Kidney epithelial cell (primary cell): ENCODE data around the gene PLXNA4. TPM values are rescaled to one million over a fixed set of nuclear protein-coding genes. Genes with fewer than 3 reads are reported as not detected.

Experiments used
- DNase-seq: peaks from one replicate; pipeline ENCODE4 v3.0.0-alpha.2; 2010; ENCODE audit warnings: low read depth
- H3K27me3 ChIP-seq: 2 replicates; pipeline ENCODE4 v1.6.0; 2011; ENCODE audit warnings: low read length; ENCODE audit not compliant: control insufficient read depth, insufficient read depth
- H3K36me3 ChIP-seq: 2 replicates; pipeline ENCODE4 v1.5.1; 2011; ENCODE audit warnings: low read length; ENCODE audit not compliant: control insufficient read depth, insufficient read depth
- H3K4me3 ChIP-seq: 2 replicates; pipeline ENCODE4 v1.5.1; 2011; ENCODE audit warnings: low read depth, mild to moderate bottlenecking, control low read depth, low read length
- total RNA-seq: library from RNA; depleted of rRNA; stranded (reverse); fragments of >200 nt; gene quantifications from 2 replicates; pipeline ENCODE4 v1.2.3, GENCODE V29; 2015
- TF ChIP-seq, protein P1 (sequence below): IDR thresholded peaks from 2 replicates; pipeline ENCODE4 v1.5.1; 2011; ENCODE audit warnings: mild to moderate bottlenecking, moderate library complexity, low read length, control low read depth, inconsistent platforms; ENCODE audit not compliant: insufficient read depth, poor library complexity, severe bottlenecking

The PLXNA4 gene
- total RNA-seq, 1 donor from 2014 or later: 5.9 TPM

DNA sequence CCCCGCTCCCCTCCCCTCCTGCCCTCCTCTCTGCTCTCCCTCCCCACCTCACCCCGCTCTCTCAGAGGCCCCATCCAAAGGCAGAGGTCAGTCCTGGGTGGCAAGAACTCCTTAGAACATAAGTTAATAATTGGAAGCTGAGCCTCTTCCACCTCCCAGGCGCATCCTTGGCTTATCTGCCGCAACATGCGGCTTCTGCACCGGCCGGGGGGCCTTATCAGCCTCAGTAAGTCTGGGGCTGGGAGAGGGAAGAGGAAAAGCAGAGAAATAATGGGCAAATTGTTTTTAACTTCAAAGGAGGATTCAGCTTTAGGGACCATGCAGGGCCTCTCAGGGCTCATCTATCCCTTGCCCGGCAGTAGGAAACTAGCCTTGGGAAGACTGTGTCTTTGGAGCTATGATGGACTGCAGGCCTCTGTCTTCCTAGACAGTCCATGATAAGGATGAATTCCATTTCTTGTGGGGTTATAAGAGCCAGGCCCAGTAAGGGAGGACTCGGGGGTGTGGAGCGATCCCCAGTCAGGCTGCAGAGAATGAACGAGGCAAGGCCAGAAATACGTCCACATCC lies 411.6 kb downstream of the PLXNA4 start:
- Histone ChIP-seq H3K27me3 (peaks cover 5% of the 10 kb centered on the region), H3K36me3 (no peaks in the 10 kb centered on the region), H3K4me3 (no peak overlapping the region)
- DNase-seq: no peak
- TF ChIP-seq, protein P1, sequence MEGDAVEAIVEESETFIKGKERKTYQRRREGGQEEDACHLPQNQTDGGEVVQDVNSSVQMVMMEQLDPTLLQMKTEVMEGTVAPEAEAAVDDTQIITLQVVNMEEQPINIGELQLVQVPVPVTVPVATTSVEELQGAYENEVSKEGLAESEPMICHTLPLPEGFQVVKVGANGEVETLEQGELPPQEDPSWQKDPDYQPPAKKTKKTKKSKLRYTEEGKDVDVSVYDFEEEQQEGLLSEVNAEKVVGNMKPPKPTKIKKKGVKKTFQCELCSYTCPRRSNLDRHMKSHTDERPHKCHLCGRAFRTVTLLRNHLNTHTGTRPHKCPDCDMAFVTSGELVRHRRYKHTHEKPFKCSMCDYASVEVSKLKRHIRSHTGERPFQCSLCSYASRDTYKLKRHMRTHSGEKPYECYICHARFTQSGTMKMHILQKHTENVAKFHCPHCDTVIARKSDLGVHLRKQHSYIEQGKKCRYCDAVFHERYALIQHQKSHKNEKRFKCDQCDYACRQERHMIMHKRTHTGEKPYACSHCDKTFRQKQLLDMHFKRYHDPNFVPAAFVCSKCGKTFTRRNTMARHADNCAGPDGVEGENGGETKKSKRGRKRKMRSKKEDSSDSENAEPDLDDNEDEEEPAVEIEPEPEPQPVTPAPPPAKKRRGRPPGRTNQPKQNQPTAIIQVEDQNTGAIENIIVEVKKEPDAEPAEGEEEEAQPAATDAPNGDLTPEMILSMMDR: no peak

DNA sequence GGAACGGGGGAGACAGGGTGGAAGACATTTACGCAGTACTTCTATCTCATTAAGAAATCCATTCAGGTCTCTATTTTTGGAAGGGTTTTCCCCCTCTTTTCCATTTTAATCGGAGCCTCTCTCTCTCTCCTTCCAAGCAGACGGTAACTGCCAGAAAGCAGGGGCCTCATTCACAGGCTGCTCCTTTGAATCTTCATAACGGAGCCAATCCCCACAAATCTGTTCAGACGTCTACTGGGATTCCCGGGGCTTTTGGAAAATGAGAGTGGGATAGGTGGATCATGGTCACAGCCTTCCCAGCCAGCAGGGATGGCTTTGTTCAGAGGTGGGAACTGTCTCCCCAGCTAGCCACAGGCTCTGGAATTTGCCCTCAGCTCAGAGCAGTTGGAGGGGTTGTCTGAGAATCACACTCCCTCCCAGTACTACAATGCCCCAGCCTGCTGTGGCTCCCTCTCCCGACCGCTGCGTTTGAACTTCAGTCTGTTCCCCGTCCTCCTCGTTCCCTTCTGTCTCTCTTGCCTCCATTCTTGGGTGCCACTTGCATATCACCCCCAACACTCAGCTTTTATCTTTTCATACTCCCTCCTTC lies 413.6 kb downstream of the PLXNA4 start:
- TF ChIP-seq, protein P1: no peak
- Histone ChIP-seq H3K4me3 (no peak overlapping the region), H3K36me3 (no peaks in the 10 kb centered on the region), H3K27me3 (peaks cover 5% of the 10 kb centered on the region)
- no peak for DNase-seq

DNA sequence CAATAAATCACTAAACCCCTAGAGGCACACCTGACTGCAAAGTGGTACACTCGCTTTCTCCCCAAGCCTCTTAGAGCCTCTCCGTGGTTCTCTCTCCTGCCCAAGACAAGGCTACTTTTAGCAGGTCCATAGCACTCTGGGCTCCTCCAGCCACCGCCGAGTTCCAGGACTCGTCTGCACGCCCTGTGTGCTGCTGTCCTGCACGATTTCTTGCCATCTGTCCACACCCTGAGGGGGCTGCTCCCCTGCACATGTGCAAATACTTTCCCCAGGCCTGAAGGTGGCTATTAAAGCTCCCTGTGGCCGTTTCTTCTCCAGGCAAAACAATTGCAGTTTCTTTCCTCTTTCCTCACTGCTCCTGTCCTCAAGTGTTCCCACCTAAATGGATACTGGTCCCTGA lies 414.3 kb downstream of the PLXNA4 start:
- no peaks in the 10 kb centered on the region for H3K36me3 ChIP-seq
- no peak for DNase-seq
- no peak overlapping the region for H3K4me3 ChIP-seq
- peaks cover 5% of the 10 kb centered on the region for H3K27me3 ChIP-seq
- TF ChIP-seq, protein P1: no peak

DNA sequence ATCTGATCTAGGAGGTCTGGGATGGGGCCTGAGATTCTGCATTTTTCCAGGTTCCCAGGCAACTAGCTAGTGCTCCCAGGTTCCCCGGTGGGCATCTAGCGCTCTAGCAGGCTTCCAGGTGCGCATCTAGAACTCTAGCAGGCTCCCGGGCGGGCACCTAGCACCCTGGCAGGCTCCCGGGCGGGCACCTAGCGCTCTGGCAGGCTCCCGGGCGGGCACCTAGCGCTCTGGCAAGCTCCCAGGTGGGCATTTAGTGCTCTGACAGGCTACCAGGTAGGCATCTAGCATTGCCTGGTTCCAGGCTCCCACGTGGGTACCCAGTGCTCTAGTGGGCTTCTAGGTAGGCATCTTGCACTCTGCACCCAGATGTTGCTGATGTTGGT lies 414.7 kb downstream of the PLXNA4 start:
- H3K36me3 ChIP-seq: no peaks in the 10 kb centered on the region
- TF ChIP-seq, protein P1: no peak
- DNase-seq: no peak
- peaks cover 6% of the 10 kb centered on the region for H3K27me3 ChIP-seq
- H3K4me3 ChIP-seq: no peak overlapping the region

DNA sequence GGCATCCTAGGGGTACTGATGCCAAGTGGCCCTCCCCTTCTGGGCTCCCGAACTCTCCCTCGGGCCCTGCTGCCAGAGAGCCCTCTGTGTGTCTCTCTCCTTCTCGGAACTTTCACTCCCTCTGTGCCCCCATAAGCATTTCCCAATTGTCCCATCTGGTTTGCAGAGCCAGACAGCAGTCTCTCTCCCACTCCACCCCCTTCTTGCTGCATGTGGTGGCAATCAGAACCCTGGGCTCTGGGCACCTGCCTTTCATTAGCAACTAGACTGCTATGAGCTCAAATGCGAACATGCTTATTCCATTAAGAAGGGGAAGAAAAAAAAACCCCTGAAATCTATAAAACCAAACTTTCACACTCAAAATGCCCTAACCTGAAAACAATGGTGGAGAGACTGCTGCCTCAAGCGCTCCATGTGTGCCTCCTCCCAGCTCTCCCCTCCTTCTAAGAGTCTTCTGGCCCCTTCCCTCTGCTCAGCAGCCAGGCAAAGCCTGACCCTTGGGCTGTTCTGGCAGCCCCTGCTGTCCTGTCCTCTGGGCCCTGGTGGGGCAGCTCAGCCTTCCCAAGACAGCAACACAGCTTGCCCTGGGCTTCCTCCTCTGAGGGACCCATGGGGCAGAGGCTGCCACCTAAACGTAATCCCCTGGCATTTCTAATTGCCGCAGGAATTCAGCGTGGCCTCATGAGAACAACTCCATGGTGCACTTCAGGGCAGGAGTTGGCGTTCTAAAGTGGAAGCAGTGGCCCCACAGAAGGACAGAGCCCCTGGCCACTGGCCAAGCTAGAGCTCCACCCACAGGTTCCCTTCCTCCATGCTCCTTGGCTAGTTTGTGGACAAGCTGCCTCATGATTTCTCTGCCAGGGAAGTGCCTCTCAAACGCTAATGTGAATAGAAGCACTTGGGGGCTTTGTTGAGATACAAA lies 415.4 kb downstream of the PLXNA4 start:
- peaks cover 9% of the 10 kb centered on the region for H3K27me3 ChIP-seq
- TF ChIP-seq, protein P1: no peak
- no peak overlapping the region for H3K4me3 ChIP-seq
- no peak for DNase-seq
- H3K36me3 ChIP-seq: no peaks in the 10 kb centered on the region
